Femur (tissue), 1 donor: ENCODE data around the gene BIK.
A peak's percentile ranks its signal among the peaks of the same experiment; 100 is the strongest.
"Not testable (repeated sequence)": the region's sequence is repeated elsewhere in the genome, so short reads cannot be mapped to it uniquely, and the experiment has no call there.

Experiments
- DNase-seq: peaks from one replicate; pipeline ENCODE4 v3.0.0-alpha.2; 2017

The BIK gene

GRCh38 chr22:43136801-43137200 lies 26.3 kb downstream of the BIK start:
- no peak for DNase-seq

- peak; percentile 86 for DNase-seq
Observed at GRCh38 chr22:43142880-43143562, 32.5 kb downstream of the BIK start, which contains the start of gene MCAT. MCAT (minus strand) TSS chr22:43143398; CDS start chr22:43143348, 50 bp downstream.

GRCh38 chr22:43144949-43145348 lies 34.4 kb downstream of the BIK start:
- no peak for DNase-seq

- DNase-seq = not testable (repeated sequence)
Observed at GRCh38 chr22:43145371-43145770, 34.8 kb downstream of the BIK start.

GRCh38 chr22:43146332-43146731 lies 35.8 kb downstream of the BIK start:
- DNase-seq = not testable (repeated sequence)

- no peak for DNase-seq
Observed at GRCh38 chr22:43147821-43148220, 37.3 kb downstream of the BIK start.

GRCh38 chr22:43148581-43148980 lies 38.0 kb downstream of the BIK start:
- DNase-seq = no peak

GRCh38 chr22:43150731-43151206 lies 40.2 kb downstream of the BIK start:
- DNase-seq = no peak

GRCh38 chr22:43151251-43152002 lies 40.9 kb downstream of the BIK start, which contains the start of gene TSPO:
TSPO (plus strand) TSS chr22:43151559; CDS start chr22:43159239, 7,680 bp downstream.
- peak; percentile 87 for DNase-seq

- DNase-seq = no peak
Observed at GRCh38 chr22:43152003-43152356, 41.4 kb downstream of the BIK start.

GRCh38 chr22:43152357-43153071 lies 42.0 kb downstream of the BIK start:
- peak; percentile 88 for DNase-seq

GRCh38 chr22:43153899-43154298 lies 43.3 kb downstream of the BIK start:
- DNase-seq = no peak

GRCh38 chr22:43154887-43155536 lies 44.5 kb downstream of the BIK start:
- no peak for DNase-seq

GRCh38 chr22:43155789-43156188 lies 45.2 kb downstream of the BIK start:
- no peak for DNase-seq

- DNase-seq = no peak
Observed at GRCh38 chr22:43156413-43156812, 45.9 kb downstream of the BIK start.

- no peak for DNase-seq
Observed at GRCh38 chr22:43157874-43158546, 47.5 kb downstream of the BIK start.

- no peak for DNase-seq
Observed at GRCh38 chr22:43158778-43159483, 48.4 kb downstream of the BIK start.

GRCh38 chr22:43159484-43160178 lies 49.1 kb downstream of the BIK start:
- no peak for DNase-seq

- DNase-seq = no peak
Observed at GRCh38 chr22:43160497-43161126, 50.1 kb downstream of the BIK start.

- DNase-seq = no peak
Observed at GRCh38 chr22:43162412-43163150, 52.0 kb downstream of the BIK start.
